ENCODE data around the gene CCL1. TPM values are rescaled to one million over a fixed set of nuclear protein-coding genes. Genes with fewer than 3 reads are reported as not detected.
"Not testable (repeated sequence)": the region's sequence is repeated elsewhere in the genome, so short reads cannot be mapped to it uniquely, and the experiment has no call there.

CCL1 gene
- total and polyA plus RNA-seq, 4 experiments from 2014 or later: not detected

GRCh38 chr17:34341916-34342315 lies 21.1 kb downstream of the CCL1 start:
- Histone ChIP-seq H3K27me3 (ENCODE audit: insufficient read depth, low read length) (peaks cover 11% of the 10 kb centered on the region), H3K27ac (ENCODE audit: low read depth, low read length) (no peak overlapping the region), H3K4me1 (ENCODE audit: insufficient read depth, low read length) (no peaks in the 10 kb centered on the region), H3K9me3 (ENCODE audit: control insufficient read depth in 1 of 2, low read length in 2 of 2) (no peaks in the 10 kb centered on the region), H3K4me3 (ENCODE audit: low read length in 2 of 2) (no peak overlapping the region), H3K36me3 (ENCODE audit: insufficient read depth, low read length) (no peaks in the 10 kb centered on the region)
- Mint-ChIP-seq H3K4me1 (no peaks in the 10 kb centered on the region), H3K27ac (no peak overlapping the region), H3K27me3 (peaks cover 32 to 35% of the 10 kb centered on the region in 2 donors), H3K9me3 (peaks cover 0 to 2% (median 0%) of the 10 kb centered on the region in 8 donors), H3K36me3 (no peaks in the 10 kb centered on the region), H3K4me3 (no peak overlapping the region)
- ChIA-PET CTCF (ENCODE audit: partially characterized antibody) (no interaction called here), POLR2A (ENCODE audit: partially characterized antibody) (no interaction called here)
- DNase-seq: no peak
- intact Hi-C loops (cut with micrococcal nuclease): no loop called here

- Histone ChIP-seq H3K4me1 (ENCODE audit: insufficient read depth, low read length) (no peaks in the 10 kb centered on the region), H3K27me3 (ENCODE audit: insufficient read depth, low read length) (peaks cover 11% of the 10 kb centered on the region), H3K27ac (ENCODE audit: low read depth, low read length) (no peak overlapping the region), H3K9me3 (ENCODE audit: control insufficient read depth in 1 of 2, low read length in 2 of 2) (no peaks in the 10 kb centered on the region), H3K4me3 (ENCODE audit: low read length in 2 of 2) (no peak overlapping the region), H3K36me3 (ENCODE audit: insufficient read depth, low read length) (no peaks in the 10 kb centered on the region)
- Mint-ChIP-seq H3K27me3 (peaks cover 39 to 41% of the 10 kb centered on the region in 2 donors), H3K4me1 (no peaks in the 10 kb centered on the region), H3K9me3 (peaks cover 0 to 11% (median 4%) of the 10 kb centered on the region in 8 donors), H3K4me3 (no peak overlapping the region), H3K36me3 (no peaks in the 10 kb centered on the region), H3K27ac (no peak overlapping the region)
- CTCF ChIA-PET (ENCODE audit: partially characterized antibody): no interaction called here
- intact Hi-C loops (cut with micrococcal nuclease): no loop called here
- POLR2A ChIA-PET (ENCODE audit: partially characterized antibody): no interaction called here
- no peak for DNase-seq
Measured at GRCh38 chr17:34339138-34339770, 23.8 kb downstream of the CCL1 start.

GRCh38 chr17:34337701-34338100 lies 25.3 kb downstream of the CCL1 start:
- H3K9me3 Mint-ChIP-seq: peaks cover 0 to 11% (median 4%) of the 10 kb centered on the region in 8 donors
- H3K4me3 Mint-ChIP-seq: no peak overlapping the region
- no peaks in the 10 kb centered on the region for H3K36me3 Mint-ChIP-seq
- no peaks in the 10 kb centered on the region for H3K4me1 ChIP-seq (ENCODE audit: insufficient read depth, low read length)
- intact Hi-C loops (cut with micrococcal nuclease): no loop called here
- H3K4me1 Mint-ChIP-seq: no peaks in the 10 kb centered on the region
- no peak for DNase-seq
- H3K27me3 ChIP-seq (ENCODE audit: insufficient read depth, low read length): peaks cover 11% of the 10 kb centered on the region
- H3K9me3 ChIP-seq (ENCODE audit: control insufficient read depth in 1 of 2, low read length in 2 of 2): no peaks in the 10 kb centered on the region
- H3K27ac Mint-ChIP-seq: no peak overlapping the region
- H3K27me3 Mint-ChIP-seq: peaks cover 27 to 31% of the 10 kb centered on the region in 2 donors
- POLR2A ChIA-PET (ENCODE audit: partially characterized antibody): no interaction called here
- no peak overlapping the region for H3K4me3 ChIP-seq (ENCODE audit: low read length in 2 of 2)
- H3K36me3 ChIP-seq (ENCODE audit: insufficient read depth, low read length): no peaks in the 10 kb centered on the region
- H3K27ac ChIP-seq (ENCODE audit: low read depth, low read length): no peak overlapping the region
- CTCF ChIA-PET (ENCODE audit: partially characterized antibody): no interaction called here

GRCh38 chr17:34327580-34327979 lies 35.5 kb downstream of the CCL1 start:
- POLR2A ChIA-PET (ENCODE audit: partially characterized antibody); H3K36me3 Mint-ChIP-seq; H3K4me3 Mint-ChIP-seq; H3K27me3 ChIP-seq (ENCODE audit: insufficient read depth, low read length); intact Hi-C loops (cut with micrococcal nuclease); H3K36me3 ChIP-seq (ENCODE audit: insufficient read depth, low read length); H3K4me1 ChIP-seq (ENCODE audit: insufficient read depth, low read length); H3K27ac Mint-ChIP-seq; H3K9me3 ChIP-seq (ENCODE audit: control insufficient read depth in 1 of 2, low read length in 2 of 2); CTCF ChIA-PET (ENCODE audit: partially characterized antibody); H3K4me1 Mint-ChIP-seq; DNase-seq; H3K4me3 ChIP-seq (ENCODE audit: low read length in 2 of 2); H3K27me3 Mint-ChIP-seq; H3K27ac ChIP-seq (ENCODE audit: low read depth, low read length): not testable (repeated sequence)
- H3K9me3 Mint-ChIP-seq: peaks cover 0 to 25% (median 12%) of the 10 kb centered on the region in 8 donors

- H3K27ac Mint-ChIP-seq: no peak overlapping the region
- peaks cover 0 to 5% of the 10 kb centered on the region in 2 donors for H3K36me3 Mint-ChIP-seq
- Histone ChIP-seq H3K27ac (ENCODE audit: low read depth, low read length) (no peak overlapping the region), H3K27me3 (ENCODE audit: insufficient read depth, low read length) (no peaks in the 10 kb centered on the region), H3K36me3 (ENCODE audit: insufficient read depth, low read length) (no peaks in the 10 kb centered on the region), H3K9me3 (ENCODE audit: control insufficient read depth in 1 of 2, low read length in 2 of 2) (no peaks in the 10 kb centered on the region), H3K4me1 (ENCODE audit: insufficient read depth, low read length) (no peaks in the 10 kb centered on the region), H3K4me3 (ENCODE audit: low read length in 2 of 2) (no peak overlapping the region)
- H3K9me3 Mint-ChIP-seq: peaks cover 0 to 25% (median 14%) of the 10 kb centered on the region in 8 donors
- intact Hi-C loops (cut with micrococcal nuclease): no loop called here
- H3K4me3 Mint-ChIP-seq: no peak overlapping the region
- H3K27me3 Mint-ChIP-seq: peaks cover 7 to 8% of the 10 kb centered on the region in 2 donors
- POLR2A ChIA-PET (ENCODE audit: partially characterized antibody): no interaction called here
- CTCF ChIA-PET (ENCODE audit: partially characterized antibody): interaction anchor here (1.1 kb wide), 1 partner anchor 11 kb away, joined by 4 read pairs; no protein-coding TSS in a partner anchor
- H3K4me1 Mint-ChIP-seq: no peaks in the 10 kb centered on the region
- no peak for DNase-seq
Measured at GRCh38 chr17:34321964-34322363, 41.1 kb downstream of the CCL1 start.

- intact Hi-C loops (cut with micrococcal nuclease): no loop called here
- H3K4me1 ChIP-seq (ENCODE audit: insufficient read depth, low read length): no peaks in the 10 kb centered on the region
- Mint-ChIP-seq H3K4me3 (no peak within 1 kb of the TSS), H3K27me3 (peaks cover 4 to 10% of the 10 kb centered on the region in 2 donors), H3K4me1 (no peaks in the 10 kb centered on the region), H3K9me3 (peaks cover 0 to 8% (median 4%) of the 10 kb centered on the region in 8 donors), H3K36me3 (no peaks in the 10 kb centered on the region), H3K27ac (no peak within 1 kb of the TSS)
- ChIA-PET CTCF (ENCODE audit: partially characterized antibody) (no interaction called here), POLR2A (ENCODE audit: partially characterized antibody) (no interaction called here)
- no peak within 1 kb of the TSS for H3K27ac ChIP-seq (ENCODE audit: low read depth, low read length)
- H3K36me3 ChIP-seq (ENCODE audit: insufficient read depth, low read length): no peaks in the 10 kb centered on the region
- DNase-seq: no peak
- no peaks in the 10 kb centered on the region for H3K9me3 ChIP-seq (ENCODE audit: control insufficient read depth in 1 of 2, low read length in 2 of 2)
- no peak within 1 kb of the TSS for H3K4me3 ChIP-seq (ENCODE audit: low read length in 2 of 2)
- no peaks in the 10 kb centered on the region for H3K27me3 ChIP-seq (ENCODE audit: insufficient read depth, low read length)
Measured at GRCh38 chr17:34319039-34319483, 44.0 kb downstream of the CCL1 start, which contains the start of gene CCL8. Gene CCL8, plus strand, starts transcription at chr17:34319435. Its CDS starts 67 bp downstream, at chr17:34319502.

GRCh38 chr17:34318474-34318873 lies 44.6 kb downstream of the CCL1 start:
- H3K9me3 ChIP-seq (ENCODE audit: control insufficient read depth in 1 of 2, low read length in 2 of 2): no peaks in the 10 kb centered on the region
- H3K4me1 ChIP-seq (ENCODE audit: insufficient read depth, low read length): no peaks in the 10 kb centered on the region
- Mint-ChIP-seq H3K27me3 (peaks cover 7 to 13% of the 10 kb centered on the region in 2 donors), H3K4me3 (no peak overlapping the region), H3K27ac (no peak overlapping the region), H3K4me1 (no peaks in the 10 kb centered on the region), H3K9me3 (peaks cover 0 to 5% (median 0%) of the 10 kb centered on the region in 8 donors), H3K36me3 (no peaks in the 10 kb centered on the region)
- ChIA-PET CTCF (ENCODE audit: partially characterized antibody) (no interaction called here), POLR2A (ENCODE audit: partially characterized antibody) (no interaction called here)
- intact Hi-C loops (cut with micrococcal nuclease): no loop called here
- no peaks in the 10 kb centered on the region for H3K27me3 ChIP-seq (ENCODE audit: insufficient read depth, low read length)
- no peaks in the 10 kb centered on the region for H3K36me3 ChIP-seq (ENCODE audit: insufficient read depth, low read length)
- H3K27ac ChIP-seq (ENCODE audit: low read depth, low read length): no peak overlapping the region
- no peak overlapping the region for H3K4me3 ChIP-seq (ENCODE audit: low read length in 2 of 2)
- no peak for DNase-seq
